HG03571 (cell line): ENCODE measurements around the gene SCP2.

ENCODE experiments used
- ATAC-seq: cut with Tn5 transposase; IDR thresholded peaks from one replicate; pipeline ENCODE4 v1.9.1; 2021; ENCODE audit not compliant: unreplicated experiment

SCP2 gene

DNA sequence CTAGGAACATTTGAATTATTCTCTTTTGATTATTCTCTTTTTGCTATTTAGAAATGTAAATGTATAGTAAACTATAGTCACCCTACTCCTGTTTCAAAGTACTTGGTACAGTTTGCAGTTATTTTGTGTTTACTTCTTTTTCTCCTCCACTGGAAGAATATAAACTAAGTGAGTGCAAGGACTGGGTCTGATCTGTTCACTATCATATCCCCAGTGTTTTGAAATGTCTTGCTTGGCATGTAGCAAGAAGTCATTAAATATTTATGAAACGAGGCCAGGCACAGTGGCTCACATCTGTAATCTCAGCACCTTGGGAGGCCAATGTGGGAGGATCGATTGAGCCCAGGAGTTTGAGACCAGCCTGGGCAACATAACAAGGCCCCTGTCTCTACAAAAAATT, 99.2 kb downstream of the SCP2 start:
- ATAC-seq: no peak

DNA sequence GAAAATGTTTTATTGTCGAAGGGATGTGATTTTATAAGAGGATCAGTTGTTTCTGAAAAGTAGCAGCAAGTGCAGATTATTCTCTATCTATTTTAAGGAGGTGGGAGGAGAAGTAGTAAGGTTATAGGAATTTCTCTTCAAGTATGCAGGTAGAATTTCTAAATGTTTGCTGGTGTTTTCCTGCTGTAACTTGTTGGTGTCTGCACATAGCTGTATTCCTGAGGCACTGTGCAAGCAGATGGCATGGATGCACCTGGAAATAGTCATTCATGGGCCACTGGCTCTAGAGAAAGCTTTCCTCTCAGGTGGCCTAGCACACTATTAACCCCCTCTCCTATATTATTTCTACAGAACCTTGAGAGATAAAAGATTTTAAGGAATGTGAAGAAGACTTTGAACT, 104.7 kb downstream of the SCP2 start:
- no peak for ATAC-seq

DNA sequence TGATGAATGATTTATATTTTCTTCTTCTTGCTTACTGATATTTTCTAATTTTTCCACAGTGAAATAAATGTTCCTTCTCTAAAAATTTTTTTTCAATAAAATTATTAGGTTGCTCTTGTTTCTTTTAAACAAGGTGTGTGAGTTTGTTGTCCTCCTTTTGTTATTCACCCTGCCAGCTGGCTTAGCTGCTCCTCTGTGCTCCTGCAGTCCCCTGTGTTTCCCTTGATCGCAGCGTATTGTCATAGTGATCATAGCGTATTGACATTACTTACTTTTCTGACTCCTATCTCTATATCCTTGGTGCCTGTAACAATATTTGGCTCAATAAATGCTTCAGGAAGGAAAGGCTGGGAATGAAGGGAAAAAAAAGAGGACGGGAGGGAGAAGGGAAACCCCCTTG, 110.1 kb downstream of the SCP2 start:
- no peak for ATAC-seq

DNA sequence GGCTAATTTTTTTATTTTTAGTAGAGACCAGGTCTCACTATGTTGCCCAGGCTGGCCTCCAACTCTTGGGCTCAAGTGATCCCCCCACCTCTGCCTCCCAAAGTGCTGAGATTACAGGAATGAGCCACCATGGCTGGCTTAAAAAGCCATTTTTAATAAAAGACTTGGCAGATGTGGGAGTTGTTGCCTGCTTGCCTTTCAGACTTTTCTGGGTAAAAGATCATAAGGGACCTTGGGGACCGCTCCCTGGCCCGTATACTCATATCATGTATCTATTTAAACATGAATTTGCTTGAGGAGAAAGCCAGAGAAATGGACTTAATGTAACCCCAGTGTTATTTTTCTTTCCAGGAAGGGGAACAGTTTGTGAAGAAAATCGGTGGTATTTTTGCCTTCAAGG, 111.5 kb downstream of the SCP2 start:
- no peak for ATAC-seq

DNA sequence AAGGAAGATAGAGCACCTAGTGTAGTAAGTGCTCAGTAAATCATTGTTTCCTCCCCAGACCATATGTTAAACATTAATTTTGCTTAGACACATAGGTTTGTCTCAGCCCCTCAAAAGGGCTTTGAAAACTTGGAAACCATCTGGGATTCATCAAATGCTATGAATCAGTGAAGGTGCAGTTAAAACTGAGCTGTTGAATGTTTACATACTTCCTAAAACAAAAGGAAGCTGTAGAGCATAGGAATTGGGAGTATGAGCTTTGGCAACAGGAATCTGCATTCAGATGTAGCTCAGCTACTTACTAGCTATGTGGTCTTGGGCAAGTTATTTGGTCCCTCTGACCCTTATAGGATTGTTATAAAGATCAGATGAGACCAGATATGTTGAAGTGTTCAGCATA, 116.2 kb downstream of the SCP2 start:
- no peak for ATAC-seq

DNA sequence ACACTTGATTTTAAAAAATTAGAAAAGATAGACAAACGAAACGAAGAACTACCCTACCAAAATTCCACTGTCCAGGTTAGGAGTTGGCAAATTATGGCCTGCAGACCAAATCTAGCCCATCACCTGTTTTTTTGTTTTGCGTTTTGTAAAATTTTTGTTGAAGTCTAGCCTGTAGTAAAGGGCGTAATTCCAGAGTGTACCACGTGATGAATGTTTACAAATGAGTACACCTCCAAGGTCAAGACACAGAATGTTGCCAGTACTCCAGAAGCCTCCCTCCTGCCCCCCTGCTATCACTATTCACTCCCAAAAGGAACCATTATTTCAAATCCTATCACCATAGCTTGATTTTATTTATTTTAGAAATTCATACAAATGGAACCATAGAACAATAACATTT, 117.8 kb downstream of the SCP2 start:
- ATAC-seq: no peak

DNA sequence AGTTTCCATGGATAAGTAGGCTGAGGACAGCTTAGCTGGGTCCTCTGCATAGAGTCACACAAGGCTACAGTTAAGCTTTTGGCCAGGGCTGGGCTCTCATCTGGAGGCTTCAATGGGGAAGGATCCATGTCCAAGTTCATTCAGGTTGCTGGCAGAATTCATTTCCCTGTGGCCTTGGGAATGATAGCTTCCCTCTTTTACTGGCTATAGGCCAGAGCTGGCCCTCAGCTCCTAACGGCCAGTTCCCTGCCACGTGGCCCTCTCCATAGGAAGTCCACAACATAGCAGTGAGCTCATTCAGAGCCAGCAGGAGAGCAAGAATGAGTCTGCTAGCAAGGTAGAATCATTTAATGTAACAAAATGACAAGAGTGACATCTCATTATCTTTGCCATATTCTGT, 119.9 kb downstream of the SCP2 start:
- no peak for ATAC-seq

DNA sequence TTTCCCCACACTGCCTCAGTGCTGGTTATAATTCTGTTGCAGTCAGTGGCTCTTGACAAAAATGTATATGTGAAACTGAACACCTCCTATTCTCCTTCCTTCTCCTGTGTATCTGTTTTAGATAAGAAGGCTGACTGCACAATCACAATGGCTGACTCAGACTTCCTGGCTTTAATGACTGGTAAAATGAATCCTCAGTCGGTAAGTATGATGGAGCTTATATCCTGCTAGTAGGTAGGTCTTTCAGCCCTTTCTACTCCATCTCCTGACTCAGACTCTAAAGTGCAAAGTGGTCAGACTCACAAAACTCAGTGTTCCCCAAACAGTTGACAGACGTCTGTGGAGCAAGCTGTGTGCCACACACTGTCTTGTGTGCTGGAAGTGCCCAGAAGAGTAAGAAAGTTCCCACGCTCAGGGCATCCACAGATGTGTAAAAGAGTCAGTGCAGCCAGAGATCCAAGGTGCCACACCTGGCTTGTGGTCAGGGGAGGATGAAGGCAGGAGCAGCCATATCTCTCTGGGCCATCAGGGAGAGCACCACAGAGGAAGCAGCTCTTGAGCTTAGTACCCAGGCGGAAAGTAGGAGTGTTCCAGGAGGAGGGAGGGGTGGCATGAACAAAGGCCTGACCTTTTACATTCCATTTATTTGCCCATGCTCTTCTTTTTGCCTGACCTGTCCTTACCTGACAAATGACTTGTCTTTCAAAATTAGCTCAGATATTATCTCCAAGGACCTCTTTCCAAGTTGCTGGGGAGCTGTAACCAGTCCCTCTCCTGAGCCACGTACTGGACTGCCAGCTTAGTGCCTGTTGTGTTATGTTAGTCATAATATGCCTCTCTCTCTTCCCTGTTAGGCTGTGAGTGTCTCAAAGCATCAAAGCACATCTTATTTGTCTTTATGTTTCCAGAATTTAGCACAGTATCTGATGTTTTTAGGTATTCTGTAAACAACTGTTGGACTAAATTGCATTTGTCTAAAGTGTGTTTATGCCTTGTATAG, 121.0 kb downstream of the SCP2 start:
- ATAC-seq: no peak

DNA sequence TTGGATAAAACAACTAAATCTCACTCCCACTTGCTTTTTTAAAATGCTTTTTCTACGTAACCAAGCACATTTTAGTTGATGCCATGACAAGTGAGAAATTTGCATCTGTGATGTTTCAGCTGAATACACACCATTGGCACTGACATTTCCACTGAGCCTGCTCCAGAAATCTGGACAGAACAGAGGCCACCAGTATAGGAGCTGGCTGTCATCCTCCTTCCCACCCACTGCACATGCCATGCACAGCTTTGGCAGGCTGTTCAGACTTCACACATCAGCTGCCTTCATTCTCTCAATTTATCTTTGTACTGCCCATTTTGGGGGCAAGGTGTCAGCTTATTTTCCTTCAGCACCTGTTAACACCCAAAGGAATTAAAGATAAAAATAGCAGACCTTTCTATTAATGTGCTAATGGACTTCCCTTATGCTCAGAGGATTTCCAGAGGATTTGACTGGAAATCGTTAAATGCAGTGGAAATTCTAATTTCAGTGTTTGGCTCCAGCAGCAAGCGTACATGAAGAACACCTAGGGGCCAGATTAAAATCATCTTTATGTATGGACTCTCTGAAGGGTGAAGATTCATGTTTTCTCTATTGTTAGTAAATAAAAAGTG, 122.0 kb downstream of the SCP2 start:
- ATAC-seq: no peak

DNA sequence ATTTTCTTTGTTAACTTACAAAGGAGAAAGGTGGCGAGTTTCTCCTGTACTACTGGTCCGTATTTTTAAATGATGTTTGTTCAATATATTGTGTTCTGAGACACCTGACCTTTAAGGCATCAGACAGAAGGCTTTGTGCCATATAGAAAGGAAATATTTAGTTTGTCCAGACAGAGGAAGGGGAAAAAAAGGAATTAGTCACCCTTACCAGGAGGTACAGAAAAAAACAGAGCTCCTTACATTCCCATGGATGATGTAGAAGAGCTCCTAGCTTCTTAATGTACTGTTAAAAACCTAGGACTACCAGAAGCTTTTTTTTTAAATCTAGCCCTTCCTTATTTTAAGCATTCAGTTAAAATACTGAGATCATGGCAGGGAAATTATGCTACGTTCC, 122.5 kb downstream of the SCP2 start:
- no peak for ATAC-seq

DNA sequence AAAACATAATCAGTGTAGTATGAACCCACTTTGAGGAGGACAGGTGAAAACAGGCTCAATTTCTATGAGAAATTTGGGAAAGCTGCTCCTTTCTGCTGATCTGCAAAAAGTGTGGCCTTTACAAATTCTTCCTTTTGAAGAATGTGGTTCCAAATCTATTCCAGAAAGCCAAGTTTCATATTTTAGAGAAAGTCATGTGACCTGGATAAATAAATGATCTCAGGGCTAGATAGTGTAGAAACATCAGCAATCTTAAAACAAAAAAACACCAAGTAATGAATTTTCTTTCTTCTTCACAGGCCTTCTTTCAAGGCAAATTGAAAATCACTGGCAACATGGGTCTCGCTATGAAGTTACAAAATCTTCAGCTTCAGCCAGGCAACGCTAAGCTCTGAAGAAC, 123.2 kb downstream of the SCP2 start:
- ATAC-seq: no peak

DNA sequence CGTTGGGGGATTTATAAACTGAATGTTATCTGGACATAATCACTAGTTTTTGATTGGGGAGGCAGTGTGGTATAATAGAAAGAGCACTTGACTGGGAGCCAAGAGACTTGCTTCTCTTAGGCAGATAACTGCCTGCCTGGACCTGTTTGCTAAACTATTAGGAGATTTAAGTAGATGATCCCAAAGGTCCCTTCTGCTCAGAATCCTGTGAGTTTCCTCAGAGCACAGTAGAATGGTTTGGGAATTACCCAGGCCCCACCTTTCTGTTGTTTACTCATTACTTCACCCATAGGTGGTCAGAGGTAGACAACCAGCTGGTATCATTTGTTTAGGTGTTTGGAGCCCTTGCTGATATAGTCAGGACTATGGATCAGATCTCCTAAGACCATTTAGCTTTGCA, 124.6 kb downstream of the SCP2 start:
- ATAC-seq: no peak

DNA sequence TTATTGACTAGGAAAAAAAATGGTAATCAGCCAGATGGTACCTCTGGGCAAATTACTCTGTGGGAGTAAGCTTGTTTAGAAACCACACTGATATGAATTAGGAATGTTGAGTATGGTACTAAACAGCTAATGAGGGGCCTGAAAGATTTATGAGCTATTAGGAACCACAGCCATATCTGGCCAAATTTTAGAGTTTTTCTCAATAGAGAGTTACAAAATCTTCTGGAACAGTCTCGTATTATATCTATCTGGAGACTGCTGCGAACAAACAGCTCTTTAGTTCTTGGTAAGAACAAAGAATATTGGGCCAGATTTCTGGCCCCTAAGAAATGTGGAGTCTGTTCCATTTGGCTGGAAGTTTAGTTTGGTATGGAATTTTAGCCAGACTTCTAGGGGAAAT, 130.1 kb downstream of the SCP2 start:
- ATAC-seq: no peak

DNA sequence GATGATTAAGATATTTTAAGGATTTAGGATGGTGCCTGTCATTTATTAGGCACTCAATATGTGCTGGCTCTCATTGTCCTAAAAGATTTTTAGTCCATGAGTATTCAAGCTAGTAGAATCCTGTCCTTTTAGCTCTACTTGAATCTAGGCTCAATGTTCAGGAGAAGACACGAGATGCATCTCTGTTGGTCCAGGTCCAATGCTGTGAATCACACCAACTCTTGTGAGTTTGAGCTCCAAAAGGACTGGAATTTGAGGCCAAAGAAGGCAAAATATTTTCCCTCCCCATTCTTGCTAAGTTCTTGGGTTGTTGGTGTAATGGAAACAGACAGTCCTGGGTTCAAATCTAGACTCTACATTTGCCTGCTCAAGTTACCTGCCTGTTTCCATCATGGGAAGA, 133.5 kb downstream of the SCP2 start:
- no peak for ATAC-seq

DNA sequence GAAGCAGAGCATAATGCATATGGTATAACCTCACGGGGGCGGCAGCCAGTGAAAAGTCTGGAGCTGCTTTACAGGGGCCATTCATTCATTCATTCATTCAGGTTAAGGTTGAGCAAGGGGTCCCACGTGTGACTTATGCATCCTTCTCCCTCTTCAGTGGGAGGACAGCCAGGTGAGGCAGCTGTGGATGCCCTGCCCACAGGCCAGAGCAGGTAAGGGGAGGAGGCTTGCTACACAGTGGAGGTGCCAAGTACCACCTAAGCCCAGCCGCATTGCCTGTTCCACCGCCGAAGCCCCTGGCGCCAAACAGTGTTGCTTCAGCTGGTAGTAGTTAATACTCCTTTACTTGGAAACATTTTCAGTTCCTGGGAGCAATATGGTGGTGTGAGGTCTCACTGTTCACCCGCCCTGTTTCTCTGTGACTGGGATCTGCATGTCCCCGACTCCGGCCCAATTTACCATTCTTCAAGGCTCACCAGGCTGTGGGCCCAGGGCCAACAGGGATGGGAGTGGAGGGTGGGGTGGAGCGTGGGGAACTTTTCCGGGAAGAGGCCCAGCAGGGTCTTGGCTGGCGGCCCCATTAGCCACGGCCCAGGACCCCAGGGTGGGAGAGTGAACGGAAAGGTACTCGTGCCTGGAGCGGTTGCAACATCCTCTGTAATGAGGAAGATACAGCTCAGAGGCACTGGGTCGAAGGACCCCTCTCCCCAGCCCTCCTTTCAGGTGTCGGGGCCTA, 134.2 kb downstream of the SCP2 start:
- no peak for ATAC-seq

DNA sequence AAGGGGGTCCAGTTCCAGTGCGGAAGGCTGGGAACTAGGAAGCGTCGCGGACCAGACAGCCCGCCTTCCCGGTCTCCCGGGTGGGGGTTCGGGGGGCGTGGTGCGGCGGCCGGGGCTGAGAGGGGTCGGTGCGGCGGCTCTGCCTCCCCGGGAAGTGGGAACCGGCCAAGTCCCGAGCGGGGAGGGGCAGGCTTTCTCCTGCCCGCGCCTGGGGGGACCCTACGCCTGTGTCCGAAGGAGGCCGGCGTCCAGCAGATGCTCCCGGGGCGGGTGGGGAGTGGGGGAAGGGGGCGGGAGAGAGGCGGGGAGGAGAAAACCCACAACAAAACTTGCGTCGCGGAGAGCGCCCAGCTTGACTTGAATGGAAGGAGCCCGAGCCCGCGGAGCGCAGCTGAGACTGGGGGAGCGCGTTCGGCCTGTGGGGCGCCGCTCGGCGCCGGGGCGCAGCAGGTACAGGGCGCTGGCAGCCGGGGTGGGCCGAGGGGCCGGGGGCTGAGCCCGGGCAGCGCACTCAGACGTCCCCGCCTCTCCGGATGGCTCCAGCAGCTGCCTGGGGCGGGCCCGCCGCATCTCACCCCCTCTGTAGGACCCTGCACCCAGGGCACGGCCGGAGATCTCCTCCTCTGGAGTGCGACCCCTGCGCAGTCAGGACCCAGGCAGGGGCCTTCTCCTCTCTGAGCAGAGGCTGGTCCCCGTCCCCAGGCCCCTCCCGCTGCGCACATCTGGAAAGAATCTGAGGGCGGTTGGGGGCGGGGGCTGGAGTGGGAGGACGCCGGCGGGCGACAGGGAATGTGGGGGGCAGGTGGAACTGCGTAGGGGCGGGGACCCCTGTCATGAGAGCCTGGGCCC, 135.0 kb downstream of the SCP2 start, which contains the start of gene PODN:
PODN (plus strand) TSS at position 355 of the 849 bp plus-strand sequence. CDS start 7,643 bp downstream, outside the sequence.
- ATAC-seq: no peak

DNA sequence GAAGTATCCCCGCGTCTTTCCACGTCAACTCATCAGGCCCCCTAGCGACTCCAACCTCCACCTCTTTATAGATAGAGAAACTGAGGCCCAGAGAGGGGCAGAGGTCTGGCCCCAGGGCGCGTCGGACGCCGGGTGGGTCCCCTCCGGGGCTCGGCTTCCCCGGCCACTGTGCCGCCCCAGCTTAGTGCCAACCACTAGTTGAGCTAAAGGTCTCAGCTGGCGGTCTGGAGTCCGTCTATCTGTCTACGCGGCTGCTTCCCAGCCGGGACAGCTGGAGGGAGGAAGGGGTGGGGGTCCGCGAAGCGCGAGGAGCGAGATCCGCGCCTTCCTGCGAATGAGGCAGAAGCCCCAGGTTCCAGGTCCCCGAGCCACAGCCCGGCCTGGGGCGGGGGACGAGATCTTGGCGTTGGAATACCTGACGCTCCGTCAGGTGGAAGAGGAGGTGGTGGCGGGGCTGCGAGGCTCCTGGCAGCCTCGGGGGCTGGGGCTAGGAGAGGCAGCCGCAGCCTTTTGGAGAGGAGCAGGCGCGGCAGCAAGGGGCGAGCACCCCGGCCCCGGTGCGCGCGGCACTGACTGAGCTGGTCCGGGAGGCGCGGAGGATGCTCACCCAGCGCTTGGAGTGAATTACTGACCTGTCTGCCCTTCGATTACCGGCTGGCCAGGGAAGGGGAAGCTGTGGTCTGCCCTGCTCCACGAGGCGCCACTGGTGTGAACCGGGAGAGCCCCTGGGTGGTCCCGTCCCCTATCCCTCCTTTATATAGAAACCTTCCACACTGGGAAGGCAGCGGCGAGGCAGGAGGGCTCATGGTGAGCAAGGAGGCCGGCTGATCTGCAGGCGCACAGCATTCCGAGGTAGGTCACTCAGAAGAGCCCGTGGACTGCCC, 135.9 kb downstream of the SCP2 start:
- no peak for ATAC-seq

DNA sequence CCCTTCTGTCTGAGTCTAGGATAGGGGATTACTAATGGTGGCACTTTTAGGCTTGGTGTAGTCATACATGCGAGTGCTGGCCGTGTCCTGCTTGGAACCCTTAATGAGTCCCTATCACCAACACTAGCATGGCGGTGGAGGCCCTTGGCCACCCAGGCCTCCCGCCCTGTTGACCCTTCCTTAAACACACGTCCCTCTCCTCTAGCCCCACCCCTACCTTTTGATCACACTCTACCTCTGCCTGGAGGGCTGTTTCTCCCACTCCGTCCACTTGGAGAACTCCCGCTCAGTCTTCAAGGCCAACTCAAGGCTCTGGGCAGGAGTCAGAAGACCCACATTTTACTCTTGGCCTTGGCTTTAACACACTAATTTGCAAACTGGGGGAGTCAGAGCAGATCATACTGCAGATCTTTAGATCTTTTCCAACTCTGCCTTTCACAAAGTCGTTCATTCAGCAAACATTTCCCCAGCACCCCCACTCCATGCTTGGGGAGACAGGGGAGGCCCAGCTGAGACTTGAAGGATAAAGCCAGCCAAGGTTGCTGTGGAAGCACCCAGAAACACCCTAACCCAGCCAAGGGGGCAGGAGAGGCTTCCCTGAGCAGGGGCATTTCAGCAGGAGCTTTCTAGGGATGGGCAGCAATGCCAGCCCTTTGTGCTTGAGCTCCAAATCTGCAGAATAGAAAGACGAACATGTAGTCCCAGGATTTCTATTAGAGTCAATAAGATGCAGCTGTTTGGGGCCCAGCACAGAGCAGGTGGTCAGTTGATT, 136.9 kb downstream of the SCP2 start:
- no peak for ATAC-seq

DNA sequence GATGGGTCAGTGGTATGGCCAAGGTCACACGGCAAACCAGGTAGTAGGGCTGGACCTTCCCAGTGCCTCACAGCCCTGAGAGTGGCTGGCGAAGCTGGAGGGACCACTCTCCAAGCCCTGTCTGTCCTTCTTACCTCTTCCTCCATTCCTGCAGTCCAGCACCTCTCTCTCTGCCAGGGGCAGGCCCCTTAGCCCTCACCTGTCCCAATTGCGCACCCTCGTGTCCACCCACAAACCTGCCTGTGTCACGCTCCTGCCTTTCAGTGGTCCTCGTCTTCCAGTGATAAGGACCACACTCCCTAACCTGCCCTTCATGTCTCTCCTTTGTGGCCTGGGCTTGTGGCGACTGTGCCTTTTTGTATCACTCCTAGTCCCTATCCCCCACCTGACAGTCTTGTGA, 138.3 kb downstream of the SCP2 start:
- ATAC-seq: no peak
